GM18526 (cell line): ENCODE results near the gene AIFM2.

Experiments
- POLR2A ChIP-seq: IDR thresholded peaks from 3 replicates; pipeline ENCODE4 v1.6.1; 2011; ENCODE audit not compliant: insufficient read length; ENCODE audit errors: extremely low read depth

The AIFM2 gene

GRCh38 chr10:70088308-70088698, 44.3 kb downstream of the AIFM2 start:
- TF ChIP-seq POLR2A, result no peak

GRCh38 chr10:70087616-70088307, 44.9 kb downstream of the AIFM2 start:
- TF ChIP-seq POLR2A, result no peak

GRCh38 chr10:70085975-70086613, 46.5 kb downstream of the AIFM2 start:
- no peak for TF ChIP-seq POLR2A

- TF ChIP-seq POLR2A, result no peak
Measured at GRCh38 chr10:70084189-70084588, 48.4 kb downstream of the AIFM2 start.

- TF ChIP-seq POLR2A, result no peak
Measured at GRCh38 chr10:70078937-70079336, 53.7 kb downstream of the AIFM2 start.

- no peak for TF ChIP-seq POLR2A
Measured at GRCh38 chr10:70078329-70078728, 54.3 kb downstream of the AIFM2 start.

- no peak for TF ChIP-seq POLR2A
Measured at GRCh38 chr10:70074971-70075370, 57.7 kb downstream of the AIFM2 start.

GRCh38 chr10:70074165-70074564, 58.5 kb downstream of the AIFM2 start:
- no peak for TF ChIP-seq POLR2A

- no peak for TF ChIP-seq POLR2A
Measured at GRCh38 chr10:70070834-70071233, 61.8 kb downstream of the AIFM2 start.

GRCh38 chr10:70069346-70069745, 63.3 kb downstream of the AIFM2 start:
- TF ChIP-seq POLR2A, result no peak

- TF ChIP-seq POLR2A, result no peak
Measured at GRCh38 chr10:70068925-70069324, 63.7 kb downstream of the AIFM2 start.

- no peak for TF ChIP-seq POLR2A
Measured at GRCh38 chr10:70067586-70067985, 65.0 kb downstream of the AIFM2 start.

GRCh38 chr10:70066190-70066589, 66.4 kb downstream of the AIFM2 start:
- TF ChIP-seq POLR2A, result no peak

- no peak for TF ChIP-seq POLR2A
Measured at GRCh38 chr10:70064486-70064885, 68.1 kb downstream of the AIFM2 start.

GRCh38 chr10:70063418-70064098, 69.1 kb downstream of the AIFM2 start:
- TF ChIP-seq POLR2A, result no peak
